RWPE2 (cell line): Measurements from ENCODE around the gene SLC1A5.

Source experiments
- ATAC-seq: fragments of 200-7000 bp; cut with Tn5 transposase; 3 replicates; pipeline ENCODE4 v1.9.1; 2021; ENCODE audit warnings: low read depth
- DNase-seq: peaks from one replicate; pipeline ENCODE4 v3.0.0-alpha.2; 2020; ENCODE audit warnings: low spot score
- H3K27ac ChIP-seq: fragments of 450-650 bp; 2 replicates; pipeline ENCODE4 v1.5.1; 2017; ENCODE audit warnings: mild to moderate bottlenecking; ENCODE audit not compliant: poor library complexity, severe bottlenecking
- H3K27me3 ChIP-seq: fragments of 250-450 bp; sonication (Bioruptor Pico); 2 replicates; pipeline ENCODE4 v1.5.1; 2021; ENCODE audit warnings: mild to moderate bottlenecking, moderate library complexity; ENCODE audit not compliant: insufficient read depth, poor library complexity, severe bottlenecking
- H3K36me3 ChIP-seq: fragments of 250-450 bp; sonication (Bioruptor Pico); 2 replicates; pipeline ENCODE4 v1.5.1; 2020; ENCODE audit warnings: low read depth, mild to moderate bottlenecking, moderate library complexity
- H3K4me1 ChIP-seq: fragments of 250-450 bp; sonication (Bioruptor Pico); 2 replicates; pipeline ENCODE4 v1.5.1; 2021; ENCODE audit warnings: mild to moderate bottlenecking, moderate library complexity; ENCODE audit not compliant: insufficient read depth, poor library complexity, severe bottlenecking
- H3K4me3 ChIP-seq: fragments of 250-450 bp; sonication (Bioruptor Pico); 2 replicates; pipeline ENCODE4 v1.5.1; 2021; ENCODE audit warnings: mild to moderate bottlenecking, moderate library complexity; ENCODE audit not compliant: severe bottlenecking
- H3K9me3 ChIP-seq: fragments of 250-450 bp; sonication (Bioruptor Pico); 2 replicates; pipeline ENCODE4 v1.5.1; 2021; ENCODE audit warnings: mild to moderate bottlenecking, moderate library complexity; ENCODE audit not compliant: severe bottlenecking
- TF ChIP-seq, protein P1 (sequence below): fragments of 450-650 bp; IDR thresholded peaks from one replicate; pipeline ENCODE4 v1.5.1; 2017; ENCODE audit warnings: mild to moderate bottlenecking, moderate library complexity; ENCODE audit not compliant: poor library complexity, severe bottlenecking

Gene SLC1A5

DNA sequence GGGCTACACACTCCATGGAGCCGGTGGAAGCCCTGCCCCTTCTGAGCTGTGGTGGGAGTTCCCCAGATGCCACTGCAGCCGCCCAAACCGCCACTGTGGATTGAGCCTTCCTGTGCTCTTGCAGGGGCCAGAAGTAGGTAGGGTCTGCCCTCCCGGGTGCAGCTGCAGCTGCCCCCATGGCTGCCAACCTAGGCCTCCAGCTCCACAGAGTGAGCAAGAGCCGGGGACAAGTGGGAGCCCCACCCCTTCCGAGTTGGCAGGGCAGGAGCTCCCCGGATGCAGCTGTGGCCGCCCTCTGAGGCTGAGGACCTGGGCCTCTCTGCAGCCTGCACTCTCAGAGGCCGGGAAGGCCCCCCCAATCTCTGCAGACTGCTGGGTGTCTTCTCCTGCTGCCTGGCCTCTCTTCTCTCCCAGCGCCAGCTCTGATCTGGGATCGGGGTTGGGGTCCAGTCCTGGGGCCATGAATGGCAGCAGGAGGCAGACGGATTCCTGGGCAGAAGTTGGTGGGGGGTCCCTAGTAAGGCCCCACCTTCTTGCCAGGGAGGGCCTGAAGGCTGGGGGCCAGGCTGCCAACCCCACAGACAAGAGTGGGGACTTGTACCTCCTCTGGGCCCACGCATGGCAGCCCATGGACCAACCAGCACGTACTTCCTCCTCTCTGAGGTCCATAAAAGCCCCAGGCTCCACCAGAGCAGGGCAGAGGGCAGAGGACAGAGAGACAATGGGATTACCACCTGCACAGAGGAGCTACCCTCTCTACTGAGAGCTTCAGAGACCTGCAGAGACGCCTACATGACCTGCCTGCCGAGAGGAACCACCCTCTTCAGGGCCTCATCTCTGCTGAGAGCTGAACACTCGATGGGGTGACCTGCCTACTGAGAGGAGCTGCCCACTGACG is 33.4 kb upstream of the SLC1A5 start:
- Histone ChIP-seq H3K36me3 (no peaks in the 10 kb centered on the region), H3K27me3 (no peaks in the 10 kb centered on the region), H3K4me3 (no peak overlapping the region), H3K4me1 (no peaks in the 10 kb centered on the region), H3K9me3 (no peaks in the 10 kb centered on the region), H3K27ac (peak overlapping the region; percentile 31)
- ATAC-seq (peak; percentile 20; the same call in 1 of the 3 replicates), DNase-seq (no peak)
- TF ChIP-seq, protein P1, sequence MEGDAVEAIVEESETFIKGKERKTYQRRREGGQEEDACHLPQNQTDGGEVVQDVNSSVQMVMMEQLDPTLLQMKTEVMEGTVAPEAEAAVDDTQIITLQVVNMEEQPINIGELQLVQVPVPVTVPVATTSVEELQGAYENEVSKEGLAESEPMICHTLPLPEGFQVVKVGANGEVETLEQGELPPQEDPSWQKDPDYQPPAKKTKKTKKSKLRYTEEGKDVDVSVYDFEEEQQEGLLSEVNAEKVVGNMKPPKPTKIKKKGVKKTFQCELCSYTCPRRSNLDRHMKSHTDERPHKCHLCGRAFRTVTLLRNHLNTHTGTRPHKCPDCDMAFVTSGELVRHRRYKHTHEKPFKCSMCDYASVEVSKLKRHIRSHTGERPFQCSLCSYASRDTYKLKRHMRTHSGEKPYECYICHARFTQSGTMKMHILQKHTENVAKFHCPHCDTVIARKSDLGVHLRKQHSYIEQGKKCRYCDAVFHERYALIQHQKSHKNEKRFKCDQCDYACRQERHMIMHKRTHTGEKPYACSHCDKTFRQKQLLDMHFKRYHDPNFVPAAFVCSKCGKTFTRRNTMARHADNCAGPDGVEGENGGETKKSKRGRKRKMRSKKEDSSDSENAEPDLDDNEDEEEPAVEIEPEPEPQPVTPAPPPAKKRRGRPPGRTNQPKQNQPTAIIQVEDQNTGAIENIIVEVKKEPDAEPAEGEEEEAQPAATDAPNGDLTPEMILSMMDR: no peak

DNA sequence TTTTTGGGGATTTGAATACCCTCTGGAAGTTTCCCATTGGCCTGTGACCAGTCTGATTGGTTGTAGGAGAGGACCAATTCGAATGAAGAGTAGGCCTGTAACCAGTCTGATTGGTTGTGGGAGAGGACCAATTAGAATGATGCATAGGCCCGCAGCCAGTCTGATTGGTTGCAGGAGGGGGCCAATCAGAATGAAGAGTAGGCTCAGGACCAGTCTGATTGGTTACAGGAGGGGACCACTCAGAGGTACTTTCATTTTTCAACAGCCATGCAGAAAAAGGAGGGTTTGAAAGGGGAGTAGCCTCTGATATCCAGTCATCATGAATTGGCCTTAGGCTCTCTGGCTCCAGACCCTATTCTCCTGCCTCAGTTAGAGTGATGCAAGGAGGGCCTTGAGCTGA is 30.4 kb upstream of the SLC1A5 start:
- Histone ChIP-seq H3K27ac (no peak overlapping the region), H3K4me1 (peaks cover 2% of the 10 kb centered on the region), H3K9me3 (no peaks in the 10 kb centered on the region), H3K27me3 (no peaks in the 10 kb centered on the region), H3K36me3 (no peaks in the 10 kb centered on the region), H3K4me3 (no peak overlapping the region)
- DNase-seq: no peak
- ATAC-seq: no peak; the same call in 2 of the 3 replicates
- TF ChIP-seq, protein P1: no peak

DNA sequence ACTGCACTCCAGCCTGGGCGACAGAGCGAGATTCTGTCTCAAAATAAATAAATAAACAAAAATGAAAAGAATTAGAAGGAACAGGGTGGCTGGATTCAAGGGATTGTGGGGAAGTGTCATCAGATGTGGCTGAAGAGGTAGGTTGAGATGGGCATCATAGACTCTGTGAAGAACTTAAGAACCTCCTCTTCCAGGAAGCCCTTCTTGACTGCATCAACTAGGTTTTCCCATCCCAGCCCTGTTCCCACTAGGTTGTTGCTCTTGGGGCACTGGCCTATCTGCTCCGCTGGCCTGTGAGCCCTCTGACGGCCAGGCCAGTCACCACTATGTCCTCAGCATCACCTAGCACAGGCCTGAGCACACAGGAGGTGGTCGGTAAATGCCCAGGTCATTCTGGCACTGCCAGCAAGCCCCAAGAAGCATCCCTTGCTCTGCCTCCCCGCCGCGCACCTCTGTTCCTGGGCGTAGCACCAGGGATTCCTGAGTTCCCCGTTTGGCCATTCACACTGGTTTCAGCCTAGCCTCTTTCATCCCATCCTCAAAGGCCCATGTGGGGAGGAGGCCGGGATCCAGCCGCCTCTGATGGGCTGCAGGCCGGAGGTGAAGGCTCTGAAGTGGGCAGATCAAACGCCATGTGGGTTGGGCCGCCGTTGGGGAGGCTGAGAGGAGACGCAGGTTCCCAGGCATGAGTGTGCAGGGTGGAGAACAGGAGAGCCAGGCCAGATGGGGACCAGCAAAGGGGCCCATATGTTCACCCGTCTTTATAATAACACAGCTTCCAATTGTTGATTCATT is 27.6 kb upstream of the SLC1A5 start:
- Histone ChIP-seq H3K9me3 (no peaks in the 10 kb centered on the region), H3K27me3 (no peaks in the 10 kb centered on the region), H3K27ac (no peak overlapping the region), H3K4me3 (no peak overlapping the region), H3K36me3 (no peaks in the 10 kb centered on the region), H3K4me1 (peaks cover 5% of the 10 kb centered on the region)
- no peak for DNase-seq
- TF ChIP-seq, protein P1: no peak
- no peak for ATAC-seq

DNA sequence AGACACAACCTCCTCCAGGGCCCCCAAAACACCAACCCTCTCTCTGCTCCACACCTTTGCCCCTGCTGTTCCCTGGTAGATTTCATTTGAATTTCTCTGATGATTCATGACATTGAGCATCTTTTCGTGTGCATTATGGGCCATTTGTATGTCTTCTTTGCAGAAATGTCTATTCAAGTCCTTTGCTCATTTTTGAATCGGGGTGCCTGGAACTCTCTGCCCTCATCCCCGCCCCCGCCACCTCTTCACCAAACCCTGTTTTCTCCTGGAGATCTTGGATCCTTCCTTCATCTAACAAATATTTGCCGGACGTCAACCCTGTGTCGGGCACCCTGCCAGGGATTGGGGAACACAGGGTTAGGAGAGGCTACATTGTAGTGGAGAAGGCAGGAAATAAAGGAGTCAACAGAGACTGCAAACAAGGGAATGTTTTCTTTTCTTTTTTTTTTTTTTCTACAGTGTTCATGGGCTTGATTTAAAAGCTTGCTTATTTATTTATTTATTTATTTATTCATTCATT is 25.5 kb upstream of the SLC1A5 start:
- TF ChIP-seq, protein P1: no peak
- Histone ChIP-seq H3K36me3 (no peaks in the 10 kb centered on the region), H3K9me3 (no peaks in the 10 kb centered on the region), H3K27me3 (no peaks in the 10 kb centered on the region), H3K27ac (no peak overlapping the region), H3K4me1 (peaks cover 5% of the 10 kb centered on the region), H3K4me3 (no peak overlapping the region)
- DNase-seq (no peak), ATAC-seq (peak; percentile 59)
